Measurements from ENCODE around the gene RASAL3. TPM values are rescaled to one million over a fixed set of nuclear protein-coding genes. Genes with fewer than 3 reads are reported as not detected.
A peak's percentile ranks its signal among the peaks of the same experiment; 100 is the strongest.

Gene RASAL3
- total RNA-seq, 4 donors from 2014 or later = 2.2 to 5.7 (median 2.9) TPM

DNA sequence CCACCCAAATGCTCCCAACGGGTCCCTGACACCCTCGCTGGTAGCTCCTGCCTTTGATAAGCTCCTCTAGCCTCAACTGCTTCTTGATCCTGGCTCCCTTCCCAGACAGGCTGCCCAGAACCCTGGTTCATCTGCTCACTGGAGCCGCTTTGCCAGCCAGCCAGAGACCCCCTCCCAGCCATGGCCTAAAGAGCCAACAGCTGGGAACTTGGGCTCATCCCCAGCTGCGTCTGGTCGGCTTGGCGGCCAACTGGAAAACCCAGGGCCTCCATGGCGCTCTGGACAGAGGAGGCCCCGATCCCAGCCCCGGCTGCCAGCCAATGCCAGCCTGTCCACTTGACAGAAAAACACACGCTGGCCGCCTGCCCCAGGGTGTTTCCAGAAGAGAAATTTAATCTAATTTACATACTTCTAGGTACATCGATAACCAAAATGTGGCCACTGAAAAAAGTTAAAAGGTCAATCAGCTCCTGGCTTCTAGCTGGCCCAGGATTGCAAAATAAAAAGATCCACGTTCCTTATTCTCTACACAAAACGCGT lies 42.6 kb downstream of the RASAL3 start:
- peak overlapping the region in 3 of 4 donors; percentile 45 to 77 (median 70) for H3K27ac ChIP-seq
- intact Hi-C loops (cut with DNase I) = no loop called here
- no peaks in the 10 kb centered on the region for H3K9me3 ChIP-seq
- no peaks in the 10 kb centered on the region for H3K27me3 ChIP-seq
- TF ChIP-seq, protein P1, sequence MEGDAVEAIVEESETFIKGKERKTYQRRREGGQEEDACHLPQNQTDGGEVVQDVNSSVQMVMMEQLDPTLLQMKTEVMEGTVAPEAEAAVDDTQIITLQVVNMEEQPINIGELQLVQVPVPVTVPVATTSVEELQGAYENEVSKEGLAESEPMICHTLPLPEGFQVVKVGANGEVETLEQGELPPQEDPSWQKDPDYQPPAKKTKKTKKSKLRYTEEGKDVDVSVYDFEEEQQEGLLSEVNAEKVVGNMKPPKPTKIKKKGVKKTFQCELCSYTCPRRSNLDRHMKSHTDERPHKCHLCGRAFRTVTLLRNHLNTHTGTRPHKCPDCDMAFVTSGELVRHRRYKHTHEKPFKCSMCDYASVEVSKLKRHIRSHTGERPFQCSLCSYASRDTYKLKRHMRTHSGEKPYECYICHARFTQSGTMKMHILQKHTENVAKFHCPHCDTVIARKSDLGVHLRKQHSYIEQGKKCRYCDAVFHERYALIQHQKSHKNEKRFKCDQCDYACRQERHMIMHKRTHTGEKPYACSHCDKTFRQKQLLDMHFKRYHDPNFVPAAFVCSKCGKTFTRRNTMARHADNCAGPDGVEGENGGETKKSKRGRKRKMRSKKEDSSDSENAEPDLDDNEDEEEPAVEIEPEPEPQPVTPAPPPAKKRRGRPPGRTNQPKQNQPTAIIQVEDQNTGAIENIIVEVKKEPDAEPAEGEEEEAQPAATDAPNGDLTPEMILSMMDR (IDR thresholded peaks at IDR 0.05) = no peak
- H3K36me3 ChIP-seq = peaks cover 38 to 58% (median 39%) of the 10 kb centered on the region in 3 donors
- WGBS, 2 donors = 61 to 70% methylated on average over 8 to 14 of the region's 15 CpGs
- peaks cover 17 to 47% (median 25%) of the 10 kb centered on the region in 3 donors for H3K4me1 ChIP-seq
- no peak overlapping the region for H3K4me3 ChIP-seq
- no peak for DNase-seq

DNA sequence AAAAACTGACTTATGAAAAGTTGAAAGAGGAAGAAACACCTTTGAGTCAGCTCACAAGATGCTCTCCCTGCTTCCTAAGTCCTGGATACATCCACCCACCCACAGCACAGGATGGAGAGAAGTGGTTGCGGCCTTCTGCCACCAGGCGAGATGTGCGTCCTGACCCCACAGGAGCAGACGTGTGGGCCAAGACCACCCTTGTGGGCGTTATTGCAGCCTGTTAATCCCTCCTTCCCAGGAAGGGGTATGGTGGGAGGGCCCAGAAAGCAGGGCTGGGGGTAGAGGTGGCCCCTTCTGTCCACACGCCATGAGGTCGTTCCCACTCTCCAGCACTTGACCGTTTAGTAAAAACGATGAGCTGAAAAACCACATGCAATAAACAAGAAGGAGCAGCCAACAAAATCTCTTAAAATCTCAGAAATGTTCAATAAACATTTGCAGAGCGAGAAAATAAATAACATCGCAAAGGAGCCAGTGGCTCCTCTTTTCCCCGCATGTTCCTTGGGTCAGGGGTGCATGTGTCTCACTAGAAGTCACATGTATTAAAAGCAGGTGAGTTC lies 43.1 kb downstream of the RASAL3 start:
- 82 to 83% methylated on average over 12 of the region's 12 CpGs for WGBS, 2 donors
- peaks cover 34 to 54% (median 35%) of the 10 kb centered on the region in 3 donors for H3K36me3 ChIP-seq
- no peak for DNase-seq
- intact Hi-C loops (cut with DNase I) = no loop called here
- TF ChIP-seq, protein P1 (IDR thresholded peaks at IDR 0.05) = no peak
- TF ChIP-seq POLR2A (IDR thresholded peaks at IDR 0.05) = no peak
- H3K27me3 ChIP-seq = no peaks in the 10 kb centered on the region
- H3K27ac ChIP-seq = peak overlapping the region in 3 of 4 donors; percentile 45 to 70 (median 54)
- no peaks in the 10 kb centered on the region for H3K9me3 ChIP-seq
- no peak overlapping the region for H3K4me3 ChIP-seq
- H3K4me1 ChIP-seq = peaks cover 22 to 53% (median 31%) of the 10 kb centered on the region in 3 donors

DNA sequence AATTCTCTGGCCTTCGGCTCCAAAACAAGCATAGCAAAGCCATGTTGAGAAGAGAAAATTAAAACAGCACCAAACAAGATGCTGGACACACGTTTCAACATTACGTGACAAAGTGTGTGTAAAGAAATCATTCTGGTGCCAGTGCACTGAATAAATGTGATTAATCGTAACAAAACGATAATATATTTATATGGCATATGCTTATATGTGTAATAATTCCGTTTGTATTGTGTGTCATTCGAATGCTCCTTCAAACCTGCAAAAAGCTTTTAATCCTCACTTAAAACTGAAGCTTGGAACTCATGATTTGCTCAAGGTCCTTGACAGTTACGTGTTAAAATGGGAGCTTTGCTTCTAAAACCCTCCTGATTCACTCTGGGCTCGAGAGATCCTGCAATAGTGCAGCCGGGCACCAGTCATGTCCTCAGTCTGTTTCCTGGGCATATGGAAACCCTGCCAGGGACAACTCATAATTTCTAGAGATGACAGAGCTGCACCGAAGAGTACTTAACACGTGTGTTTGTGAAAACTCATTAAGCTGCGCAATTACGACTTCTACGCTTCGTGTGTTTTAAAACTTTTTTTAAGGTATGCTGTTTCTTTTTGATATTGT lies 44.8 kb downstream of the RASAL3 start:
- Histone ChIP-seq H3K4me3 (peak overlapping the region; percentile 18 to 90 (median 86)), H3K27ac (peak overlapping the region in 3 of 4 donors; percentile 64 to 92 (median 69)), H3K27me3 (no peaks in the 10 kb centered on the region), H3K4me1 (peaks cover 22 to 70% (median 39%) of the 10 kb centered on the region in 3 donors), H3K36me3 (peaks cover 20 to 51% (median 25%) of the 10 kb centered on the region in 3 donors), H3K9me3 (no peaks in the 10 kb centered on the region)
- no peak for DNase-seq
- intact Hi-C loops (cut with DNase I) = no loop called here
- no peak for TF ChIP-seq POLR2A (IDR thresholded peaks at IDR 0.05)
- TF ChIP-seq, protein P1 (IDR thresholded peaks at IDR 0.05) = peak in 1 of 6 experiments; percentile 4
- WGBS, 2 donors = 20 to 22% methylated on average over 15 of the region's 16 CpGs

DNA sequence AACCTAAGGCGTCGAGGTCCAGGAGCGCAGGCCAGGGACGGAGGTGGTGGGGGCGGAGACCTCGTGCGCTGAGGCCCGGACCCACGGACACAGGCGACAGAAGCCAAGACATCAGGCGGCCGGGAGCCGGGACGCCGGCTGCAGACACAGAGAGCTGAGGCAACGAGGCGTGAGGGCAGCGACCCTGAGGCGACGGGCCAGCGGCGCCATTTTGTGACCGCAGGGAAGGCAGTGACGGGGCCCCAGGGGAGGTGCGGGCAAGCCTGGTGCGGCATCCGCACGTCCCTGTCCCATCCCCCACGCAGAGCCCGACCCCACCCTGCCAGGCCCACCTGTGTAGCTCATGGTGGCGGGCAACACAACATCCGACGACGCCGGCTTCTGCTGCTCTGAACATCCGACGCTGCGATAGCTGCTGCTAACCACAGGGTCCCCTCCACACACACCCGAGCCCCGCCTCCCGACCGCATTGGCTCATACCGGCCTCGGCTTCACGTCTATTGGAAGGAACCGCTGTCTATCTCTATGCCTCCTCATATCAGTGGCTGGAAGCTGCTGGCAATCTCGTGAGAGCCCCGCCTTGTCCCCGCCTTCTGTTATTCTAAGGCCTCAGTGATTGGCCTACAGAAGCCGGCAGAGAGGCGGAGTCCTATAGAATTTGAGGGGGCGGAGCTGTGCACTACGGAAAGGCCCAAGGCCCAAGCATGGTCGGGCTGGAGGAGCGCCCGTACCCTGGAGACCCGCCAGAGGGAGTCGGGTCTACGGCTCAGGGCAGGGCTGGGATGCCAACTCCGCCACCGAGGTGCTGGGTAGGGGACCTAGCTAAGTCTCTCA lies 45.5 kb downstream of the RASAL3 start, which contains the start of gene AKAP8L:
Gene AKAP8L (minus strand): TSS at position 410 of the 834 bp plus-strand sequence. CDS start 65 bp downstream, at position 345.
- Histone ChIP-seq H3K4me3 (peak within 1 kb of the TSS; percentile 83 to 97 (median 89)), H3K27me3 (no peaks in the 10 kb centered on the region), H3K4me1 (peaks cover 22 to 77% (median 40%) of the 10 kb centered on the region in 3 donors), H3K27ac (peak within 1 kb of the TSS; percentile 92 to 94 (median 92)), H3K36me3 (peaks cover 14 to 43% (median 18%) of the 10 kb centered on the region in 3 donors), H3K9me3 (no peaks in the 10 kb centered on the region)
- peak; percentile 99 for DNase-seq
- TF ChIP-seq, protein P1 (IDR thresholded peaks at IDR 0.05) = peak; percentile 48 to 83 (median 74)
- peak in 2 of 4 donors; percentile 89 to 91 for TF ChIP-seq POLR2A (IDR thresholded peaks at IDR 0.05)
- 0% methylated on average over 3 to 11 of the region's 61 CpGs for WGBS, 2 donors
- intact Hi-C loops (cut with DNase I) = no loop called here

All from esophagus squamous epithelium (tissue), 5 donors.